HepG2 (cell line): Measurements from ENCODE around the gene SMIM29. TPM values are rescaled to one million over a fixed set of nuclear protein-coding genes. Genes with fewer than 3 reads are reported as not detected.

Experiments
- AGO2 ChIP-seq: fragments of 200-400 bp; formaldehyde crosslinking; optimal IDR thresholded peaks from 2 replicates; pipeline ENCODE3; 2017; ENCODE audit warnings: mild to moderate bottlenecking, low read depth, low read length, moderate library complexity
- DPF2 ChIP-seq: sonication (generic); formaldehyde crosslinking; IDR thresholded peaks from 2 replicates; pipeline ENCODE4 v1.4.0; 2020; ENCODE audit warnings: mild to moderate bottlenecking, low read depth, missing genetic modification reagents, borderline replicate concordance
- ELF4 ChIP-seq: sonication (generic); formaldehyde crosslinking; IDR thresholded peaks from 2 replicates; pipeline ENCODE4 v1.5.0; 2020; ENCODE audit warnings: missing genetic modification reagents, mild to moderate bottlenecking, moderate library complexity, borderline replicate concordance
- GABPB1 ChIP-seq: IDR thresholded peaks from 2 replicates; pipeline ENCODE4 v1.6.1; 2016; ENCODE audit warnings: mild to moderate bottlenecking, missing genetic modification reagents, moderate library complexity, missing compliant biosample characterization
- HNRNPL ChIP-seq: fragments of 200-400 bp; formaldehyde crosslinking; IDR thresholded peaks from 2 replicates; pipeline ENCODE4 v1.6.1; 2017; ENCODE audit warnings: mild to moderate bottlenecking, low read depth, low read length
- KDM2A ChIP-seq: sonication (generic); formaldehyde crosslinking; IDR thresholded peaks from 2 replicates; pipeline ENCODE4 v1.4.0; 2020; ENCODE audit warnings: low read depth, missing genetic modification reagents, borderline replicate concordance
- MAFK ChIP-seq, 2 experiments: IDR thresholded peaks in 1 of 2; conservative IDR thresholded peaks in 1 of 2; 2 replicates each; pipeline ENCODE4 v1.6.1; 2011; ENCODE audit warnings: improper control_type of control experiment in 2 of 2, low read length in 2 of 2
- MIER3 ChIP-seq: IDR thresholded peaks from 2 replicates; pipeline ENCODE4 v1.6.1; 2016; ENCODE audit warnings: missing compliant biosample characterization, borderline replicate concordance
- MXI1 ChIP-seq: IDR thresholded peaks from 3 replicates; pipeline ENCODE4 v1.6.1; 2012; ENCODE audit warnings: low read depth, low read length, inconsistent platforms, borderline replicate concordance
- MZF1 ChIP-seq: sonication (generic); formaldehyde crosslinking; IDR thresholded peaks from 2 replicates; pipeline ENCODE4 v1.8.1; 2023; ENCODE audit warnings: mild to moderate bottlenecking, missing genetic modification reagents, borderline replicate concordance
- NCOA5 ChIP-seq: sonication (generic); formaldehyde crosslinking; IDR thresholded peaks from 2 replicates; pipeline ENCODE4 v1.4.0; 2020; ENCODE audit warnings: missing genetic modification reagents
- NFE2L2 ChIP-seq: fragments of 150-350 bp; IDR thresholded peaks from 2 replicates; pipeline ENCODE4 v1.6.1; 2014; ENCODE audit warnings: low read length
- POLR2G ChIP-seq: fragments of 200-400 bp; formaldehyde crosslinking; IDR thresholded peaks from 2 replicates; pipeline ENCODE4 v1.6.1; 2018; ENCODE audit warnings: mild to moderate bottlenecking, low read depth, low read length, moderate library complexity
- RBM22 ChIP-seq: fragments of 200-400 bp; formaldehyde crosslinking; optimal IDR thresholded peaks from 2 replicates; pipeline ENCODE3; 2017; ENCODE audit warnings: mild to moderate bottlenecking, low read length, moderate library complexity
- RBM39 ChIP-seq: fragments of 200-400 bp; formaldehyde crosslinking; IDR thresholded peaks from one replicate; pipeline ENCODE4 v1.6.1; 2018; ENCODE audit warnings: antibody characterized with exemption, mild to moderate bottlenecking, low read depth, low read length; ENCODE audit not compliant: poor library complexity, severe bottlenecking
- RXRA ChIP-seq: sonication (generic); formaldehyde crosslinking; IDR thresholded peaks from 2 replicates; pipeline ENCODE4 v1.5.1; 2020; ENCODE audit warnings: missing genetic modification reagents
- SAP130 ChIP-seq: IDR thresholded peaks from 2 replicates; pipeline ENCODE4 v1.6.1; 2016; ENCODE audit warnings: low read depth
- XRCC5 ChIP-seq: fragments of 200-400 bp; formaldehyde crosslinking; optimal IDR thresholded peaks from 2 replicates; pipeline ENCODE3; 2017; ENCODE audit warnings: mild to moderate bottlenecking, low read length
- ZBTB8A ChIP-seq: sonication (generic); formaldehyde crosslinking; IDR thresholded peaks from 2 replicates; pipeline ENCODE4 v1.4.0; 2020; ENCODE audit warnings: mild to moderate bottlenecking, low read depth, missing genetic modification reagents, borderline replicate concordance
- ZNF235 ChIP-seq: sonication (generic); formaldehyde crosslinking; IDR thresholded peaks from 2 replicates; pipeline ENCODE4 v1.8.1; 2023; ENCODE audit warnings: mild to moderate bottlenecking, missing genetic modification reagents, borderline replicate concordance
- ZNF496 ChIP-seq: sonication (generic); formaldehyde crosslinking; IDR thresholded peaks from 2 replicates; pipeline ENCODE4 v1.8.1; 2023; ENCODE audit warnings: mild to moderate bottlenecking, moderate library complexity, missing genetic modification reagents; ENCODE audit not compliant: insufficient replicate concordance
- ZNF7 ChIP-seq: IDR thresholded peaks from 2 replicates; pipeline ENCODE4 v1.6.1; 2016; ENCODE audit warnings: missing biosample characterization, missing genetic modification reagents
- polyA plus RNA-seq, 8 experiments: library from polyadenylated mRNA; depleted of rRNA in 3 of 8; stranded (reverse) in 7 of 8; unstranded in 1 of 8; fragments of >200 nt; fragmentation: Illumina TruSeq in 4 of 8; extraction: Trizol in 4 of 8; gene quantifications; 2 replicates each; pipeline versions ENCODE4 v1.2.1 to v1.2.3, GENCODE V29; 2011 to 2016; ENCODE audit warnings: low read depth in 4 of 8, missing spikeins in 1 of 8, mixed read lengths in 1 of 8; ENCODE audit not compliant: insufficient read depth in 1 of 8
- total RNA-seq, 5 experiments: library from RNA; depleted of rRNA; stranded (reverse); fragments of >200 nt; fragmentation: Illumina TruSeq; extraction: Trizol; gene quantifications; 2 replicates each; pipeline ENCODE4 v1.2.3, GENCODE V29; 2016; ENCODE audit warnings: low read depth in 1 of 5
- TF ChIP-seq, protein P1 (sequence below): sonication (generic); formaldehyde crosslinking; IDR thresholded peaks from 2 replicates; pipeline ENCODE4 v1.5.1; 2020; ENCODE audit warnings: mild to moderate bottlenecking, missing genetic modification reagents, moderate library complexity
- TF ChIP-seq, protein P2 (sequence below): sonication (generic); formaldehyde crosslinking; IDR thresholded peaks from 2 replicates; pipeline ENCODE4 v1.5.0; 2020; ENCODE audit warnings: mild to moderate bottlenecking, missing genetic modification reagents, moderate library complexity

The SMIM29 gene
- total and polyA plus RNA-seq, 2 of the 13 experiments (the other 11 are each of a cell fraction or from before 2014, with no cell fraction given) = 8.8 to 15.3 TPM

DNA sequence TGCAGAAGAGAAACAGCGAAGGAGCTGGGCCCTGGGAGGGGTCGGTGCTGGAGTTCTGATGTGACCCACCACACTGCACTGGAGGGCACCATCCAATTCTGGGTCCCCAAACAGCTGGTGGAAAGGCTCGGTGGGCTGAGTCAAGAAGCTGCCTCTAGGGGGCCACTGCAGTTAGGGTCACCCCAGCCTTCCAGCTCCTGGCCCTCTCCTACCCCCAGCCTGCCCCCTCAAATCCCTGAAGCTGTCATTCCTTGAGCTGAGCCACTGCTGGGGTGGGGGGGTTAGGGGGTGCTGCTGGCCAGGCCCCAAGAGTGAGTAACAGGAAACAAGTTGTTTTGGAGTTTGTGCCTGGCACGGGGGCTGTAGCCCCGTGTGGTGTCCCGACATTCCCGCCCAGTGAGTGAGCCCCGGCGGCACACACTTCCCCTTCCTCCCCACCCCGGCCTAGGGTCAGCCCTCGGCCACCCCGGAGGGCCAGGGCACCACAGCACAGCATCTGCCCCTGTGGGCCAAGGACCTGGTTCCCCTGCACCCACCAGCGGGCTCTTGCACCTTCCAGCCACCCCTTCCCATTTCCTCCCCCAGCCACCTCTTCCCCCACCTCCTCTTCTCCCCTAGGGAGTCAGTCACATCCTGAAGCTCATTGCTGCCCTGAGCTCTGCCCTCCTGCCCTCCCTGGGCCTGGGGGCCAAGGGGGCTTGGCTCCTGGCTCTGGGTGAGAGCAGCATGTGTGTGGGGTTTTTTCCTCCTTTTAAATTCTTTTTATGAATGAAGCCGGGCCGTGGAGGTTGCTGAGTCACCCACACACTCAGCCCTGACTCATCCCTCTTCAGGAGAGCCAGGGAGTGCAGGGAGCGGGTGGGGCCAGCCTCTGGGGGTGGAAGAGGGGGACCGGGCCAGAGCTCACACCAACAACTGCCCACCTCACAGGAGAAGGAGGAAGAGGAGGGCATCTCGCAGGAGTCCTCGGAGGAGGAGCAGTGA is 4.6 kb downstream of the SMIM29 start (continued):
- TF ChIP-seq, protein P1, sequence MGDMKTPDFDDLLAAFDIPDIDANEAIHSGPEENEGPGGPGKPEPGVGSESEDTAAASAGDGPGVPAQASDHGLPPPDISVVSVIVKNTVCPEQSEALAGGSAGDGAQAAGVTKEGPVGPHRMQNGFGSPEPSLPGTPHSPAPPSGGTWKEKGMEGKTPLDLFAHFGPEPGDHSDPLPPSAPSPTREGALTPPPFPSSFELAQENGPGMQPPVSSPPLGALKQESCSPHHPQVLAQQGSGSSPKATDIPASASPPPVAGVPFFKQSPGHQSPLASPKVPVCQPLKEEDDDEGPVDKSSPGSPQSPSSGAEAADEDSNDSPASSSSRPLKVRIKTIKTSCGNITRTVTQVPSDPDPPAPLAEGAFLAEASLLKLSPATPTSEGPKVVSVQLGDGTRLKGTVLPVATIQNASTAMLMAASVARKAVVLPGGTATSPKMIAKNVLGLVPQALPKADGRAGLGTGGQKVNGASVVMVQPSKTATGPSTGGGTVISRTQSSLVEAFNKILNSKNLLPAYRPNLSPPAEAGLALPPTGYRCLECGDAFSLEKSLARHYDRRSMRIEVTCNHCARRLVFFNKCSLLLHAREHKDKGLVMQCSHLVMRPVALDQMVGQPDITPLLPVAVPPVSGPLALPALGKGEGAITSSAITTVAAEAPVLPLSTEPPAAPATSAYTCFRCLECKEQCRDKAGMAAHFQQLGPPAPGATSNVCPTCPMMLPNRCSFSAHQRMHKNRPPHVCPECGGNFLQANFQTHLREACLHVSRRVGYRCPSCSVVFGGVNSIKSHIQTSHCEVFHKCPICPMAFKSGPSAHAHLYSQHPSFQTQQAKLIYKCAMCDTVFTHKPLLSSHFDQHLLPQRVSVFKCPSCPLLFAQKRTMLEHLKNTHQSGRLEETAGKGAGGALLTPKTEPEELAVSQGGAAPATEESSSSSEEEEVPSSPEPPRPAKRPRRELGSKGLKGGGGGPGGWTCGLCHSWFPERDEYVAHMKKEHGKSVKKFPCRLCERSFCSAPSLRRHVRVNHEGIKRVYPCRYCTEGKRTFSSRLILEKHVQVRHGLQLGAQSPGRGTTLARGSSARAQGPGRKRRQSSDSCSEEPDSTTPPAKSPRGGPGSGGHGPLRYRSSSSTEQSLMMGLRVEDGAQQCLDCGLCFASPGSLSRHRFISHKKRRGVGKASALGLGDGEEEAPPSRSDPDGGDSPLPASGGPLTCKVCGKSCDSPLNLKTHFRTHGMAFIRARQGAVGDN = peak; percentile 40
- TF ChIP-seq MXI1 (peak; percentile 40; the same call in 1 of the 3 replicates), MIER3 (CRISPR knock-in tag) (no peak), RBM22 (peak; percentile 55), HNRNPL (peak; percentile 85), POLR2G (0 out of 2 replicates have a peak, but pooled peaks have one; percentile 21), RXRA (CRISPR knock-in tag) (peak; percentile 47; the same call in 1 of the 2 replicates), ELF4 (CRISPR knock-in tag) (no peak), MZF1 (no peak), SAP130 (CRISPR knock-in tag) (peak; percentile 59), AGO2 (peak; percentile 73), NCOA5 (CRISPR knock-in tag) (no peak), ZNF496 (CRISPR knock-in tag) (no peak), RBM39 (peak; percentile 40), GABPB1 (CRISPR knock-in tag) (peak; percentile 37; the same call in 1 of the 2 replicates), ZNF7 (CRISPR knock-in tag) (0 out of 2 replicates have a peak, but pooled peaks have one; percentile 3), XRCC5 (peak; percentile 7), DPF2 (CRISPR knock-in tag) (no peak), MAFK (conservative IDR thresholded peaks at IDR 0.05 in 1 of 2, IDR thresholded peaks at IDR 0.05 in 1 of 2; ENCODE audit: low read length in 2 of 2) (0 out of 4 replicates have a peak, but pooled peaks have one; percentile 23 to 55), KDM2A (peak; percentile 10; the same call in 1 of the 2 replicates), ZBTB8A (CRISPR knock-in tag) (no peak), ZNF235 (CRISPR knock-in tag) (no peak), NFE2L2 (peak; percentile 87)
- TF ChIP-seq, protein P2, sequence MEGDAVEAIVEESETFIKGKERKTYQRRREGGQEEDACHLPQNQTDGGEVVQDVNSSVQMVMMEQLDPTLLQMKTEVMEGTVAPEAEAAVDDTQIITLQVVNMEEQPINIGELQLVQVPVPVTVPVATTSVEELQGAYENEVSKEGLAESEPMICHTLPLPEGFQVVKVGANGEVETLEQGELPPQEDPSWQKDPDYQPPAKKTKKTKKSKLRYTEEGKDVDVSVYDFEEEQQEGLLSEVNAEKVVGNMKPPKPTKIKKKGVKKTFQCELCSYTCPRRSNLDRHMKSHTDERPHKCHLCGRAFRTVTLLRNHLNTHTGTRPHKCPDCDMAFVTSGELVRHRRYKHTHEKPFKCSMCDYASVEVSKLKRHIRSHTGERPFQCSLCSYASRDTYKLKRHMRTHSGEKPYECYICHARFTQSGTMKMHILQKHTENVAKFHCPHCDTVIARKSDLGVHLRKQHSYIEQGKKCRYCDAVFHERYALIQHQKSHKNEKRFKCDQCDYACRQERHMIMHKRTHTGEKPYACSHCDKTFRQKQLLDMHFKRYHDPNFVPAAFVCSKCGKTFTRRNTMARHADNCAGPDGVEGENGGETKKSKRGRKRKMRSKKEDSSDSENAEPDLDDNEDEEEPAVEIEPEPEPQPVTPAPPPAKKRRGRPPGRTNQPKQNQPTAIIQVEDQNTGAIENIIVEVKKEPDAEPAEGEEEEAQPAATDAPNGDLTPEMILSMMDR = peak; percentile 39
